Mucosa of rectum (tissue), 2 donors: ENCODE results near the gene MAMSTR.

Source experiments
- H3K27ac ChIP-seq, 2 donors: one replicate each; pipeline ENCODE4 v1.7.0; 2013; ENCODE audit warnings: inconsistent platforms in 2 of 2, low read depth in 2 of 2, low read length in 2 of 2
- H3K27me3 ChIP-seq, 2 donors: one replicate each; pipeline ENCODE4 v1.7.0; 2013; ENCODE audit warnings: low read length in 2 of 2; ENCODE audit not compliant: control insufficient read depth in 2 of 2, insufficient read depth in 2 of 2
- H3K36me3 ChIP-seq, 2 donors: one replicate each; pipeline ENCODE4 v1.7.0; 2013; ENCODE audit warnings: low read length in 2 of 2; ENCODE audit not compliant: control insufficient read depth in 2 of 2, insufficient read depth in 2 of 2
- H3K4me1 ChIP-seq, 2 donors: one replicate each; pipeline ENCODE4 v1.7.0; 2013; ENCODE audit warnings: low read length in 2 of 2, mild to moderate bottlenecking in 1 of 2; ENCODE audit not compliant: control insufficient read depth in 2 of 2, insufficient read depth in 2 of 2
- H3K4me3 ChIP-seq, 2 donors: one replicate each; pipeline ENCODE4 v1.7.0; 2013; ENCODE audit warnings: low read length in 2 of 2
- H3K9ac ChIP-seq, 2 donors: one replicate each; pipeline ENCODE4 v1.7.0; 2013; ENCODE audit warnings: low read length in 2 of 2, low read depth in 1 of 2, mild to moderate bottlenecking in 1 of 2
- H3K9me3 ChIP-seq, 2 donors: one replicate each; pipeline ENCODE4 v1.7.0; 2013; ENCODE audit warnings: low read length in 2 of 2; ENCODE audit not compliant: control insufficient read depth in 2 of 2
- donor health status: healthy.
- donor health status: Normal muscosa, but diverticular disease.

Gene MAMSTR

DNA sequence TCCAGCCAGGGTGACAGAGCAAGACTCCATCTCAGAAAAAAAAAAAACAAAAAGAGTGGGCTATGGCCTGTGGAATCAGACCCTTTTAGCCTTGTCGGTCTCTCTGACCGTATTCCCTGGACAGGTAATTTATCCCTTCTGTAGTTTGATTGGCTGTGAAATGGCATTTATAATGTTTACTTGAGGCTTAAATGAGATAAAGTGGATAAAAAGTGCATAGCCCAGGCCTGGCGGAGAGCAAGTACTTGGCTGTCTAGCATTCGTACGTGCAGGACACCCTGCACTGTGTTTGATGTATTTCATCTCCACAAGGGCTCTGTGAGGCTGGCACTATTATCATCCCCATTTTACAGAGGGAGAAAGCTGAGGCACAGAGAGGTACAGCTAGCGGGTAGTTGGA lies 53.7 kb downstream of the MAMSTR start:
- no peaks in the 10 kb centered on the region for H3K36me3 ChIP-seq
- no peak overlapping the region for H3K9ac ChIP-seq
- no peaks in the 10 kb centered on the region for H3K27me3 ChIP-seq
- H3K9me3 ChIP-seq = no peaks in the 10 kb centered on the region
- H3K4me1 ChIP-seq = peaks cover 0 to 2% of the 10 kb centered on the region in 2 donors
- H3K4me3 ChIP-seq = no peak overlapping the region
- H3K27ac ChIP-seq = no peak overlapping the region

DNA sequence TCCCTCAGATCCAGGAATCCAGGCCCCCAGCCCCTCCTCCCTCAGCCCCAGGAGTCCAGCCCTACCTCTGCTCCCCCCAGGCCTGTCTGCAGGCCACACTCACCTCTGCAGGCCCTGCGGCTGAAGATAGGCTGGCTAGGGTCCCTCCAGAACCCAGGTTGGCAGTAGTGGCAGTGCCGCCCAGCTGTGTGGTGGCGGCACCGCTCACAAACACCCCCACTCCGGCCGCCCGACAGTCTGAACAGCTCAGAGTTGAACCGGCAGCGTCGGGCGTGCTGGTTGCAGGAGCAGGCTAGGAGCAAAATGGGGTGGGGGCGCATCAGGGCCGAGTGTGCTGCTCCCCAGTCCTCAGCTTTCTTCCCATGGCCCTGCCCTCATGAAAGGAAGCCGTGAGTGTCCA lies 55.0 kb downstream of the MAMSTR start:
- Histone ChIP-seq H3K27ac (no peak overlapping the region), H3K9me3 (no peaks in the 10 kb centered on the region), H3K9ac (no peak overlapping the region), H3K4me1 (peaks cover 0 to 4% of the 10 kb centered on the region in 2 donors), H3K4me3 (no peak overlapping the region), H3K36me3 (no peaks in the 10 kb centered on the region), H3K27me3 (no peaks in the 10 kb centered on the region)

DNA sequence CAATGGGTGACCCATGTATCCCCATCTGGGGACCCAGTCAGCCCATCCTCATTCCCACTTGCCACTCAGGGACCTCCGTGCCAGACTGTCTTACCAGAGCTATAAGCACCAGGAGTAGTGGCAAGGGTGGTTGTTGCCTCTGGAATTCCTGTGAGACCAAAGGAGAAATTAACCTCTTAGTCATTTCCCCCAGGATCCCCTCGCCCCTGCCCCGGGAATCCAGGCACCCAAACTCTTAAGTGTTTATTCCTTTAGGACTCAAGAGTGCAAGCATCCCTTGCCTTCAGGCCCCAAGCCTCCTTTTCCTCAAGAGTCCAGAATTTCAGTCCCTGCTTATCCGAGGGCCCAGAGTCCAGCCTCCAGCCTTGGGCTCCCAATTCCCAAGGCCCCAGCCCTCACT lies 55.9 kb downstream of the MAMSTR start:
- Histone ChIP-seq H3K4me1 (peaks cover 0 to 4% of the 10 kb centered on the region in 2 donors), H3K9me3 (no peaks in the 10 kb centered on the region), H3K4me3 (no peak overlapping the region), H3K27ac (no peak overlapping the region), H3K36me3 (no peaks in the 10 kb centered on the region), H3K9ac (no peak overlapping the region), H3K27me3 (no peaks in the 10 kb centered on the region)
